ENCODE results near the gene MRPL46.

MRPL46 gene

DNA sequence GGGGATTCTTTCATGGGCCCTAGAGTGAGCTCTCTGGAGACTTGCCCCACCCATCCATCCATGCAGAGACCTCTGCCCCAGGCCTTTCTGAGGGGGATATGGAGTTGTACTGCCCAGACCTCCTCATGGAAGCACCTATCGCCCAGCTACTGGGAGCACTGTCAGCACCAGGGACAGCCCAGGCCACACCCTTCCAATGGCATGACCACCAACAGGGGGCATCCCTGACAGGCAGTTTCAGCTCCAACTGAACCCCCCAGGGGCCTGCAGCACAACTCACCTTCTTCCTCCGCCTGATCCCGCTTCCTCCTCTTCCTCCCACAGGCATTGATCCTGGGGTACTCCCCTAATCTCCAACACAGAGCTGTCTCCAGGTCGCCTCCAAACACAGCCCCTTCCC is 22.1 kb upstream of the MRPL46 start:
- Histone ChIP-seq H3K27me3 (ENCODE audit: insufficient read depth, low read length, poor library complexity) (no peaks in the 10 kb centered on the region), H3K4me2 (ENCODE audit: insufficient read depth, low read length) (no peak overlapping the region), H3K4me3 (ENCODE audit: low read depth in 1 of 2, low read length in 2 of 2) (no peak overlapping the region), H3K4me1 (ENCODE audit: insufficient read depth, low read length) (no peaks in the 10 kb centered on the region), H4K20me1 (ENCODE audit: insufficient read depth, low read length) (no peaks in the 10 kb centered on the region; the same call in 1 of the 2 replicates), H2AFZ (ENCODE audit: low read depth, low read length) (no peak overlapping the region), H3K36me3 (ENCODE audit: insufficient read depth, low read length) (no peaks in the 10 kb centered on the region), H3K79me2 (ENCODE audit: insufficient read depth, low read length) (no peaks in the 10 kb centered on the region), H3K9ac (ENCODE audit: low read depth, low read length) (no peak overlapping the region), H3K9me3 (ENCODE audit: insufficient read depth, low read length, severe bottlenecking) (no peaks in the 10 kb centered on the region), H3K27ac (ENCODE audit: low read length) (no peak overlapping the region)
- 0 out of 3 replicates have a peak, but pooled peaks have one; percentile 14 for ATAC-seq (ENCODE audit: insufficient read depth, low read depth)
- TF ChIP-seq, protein P1, sequence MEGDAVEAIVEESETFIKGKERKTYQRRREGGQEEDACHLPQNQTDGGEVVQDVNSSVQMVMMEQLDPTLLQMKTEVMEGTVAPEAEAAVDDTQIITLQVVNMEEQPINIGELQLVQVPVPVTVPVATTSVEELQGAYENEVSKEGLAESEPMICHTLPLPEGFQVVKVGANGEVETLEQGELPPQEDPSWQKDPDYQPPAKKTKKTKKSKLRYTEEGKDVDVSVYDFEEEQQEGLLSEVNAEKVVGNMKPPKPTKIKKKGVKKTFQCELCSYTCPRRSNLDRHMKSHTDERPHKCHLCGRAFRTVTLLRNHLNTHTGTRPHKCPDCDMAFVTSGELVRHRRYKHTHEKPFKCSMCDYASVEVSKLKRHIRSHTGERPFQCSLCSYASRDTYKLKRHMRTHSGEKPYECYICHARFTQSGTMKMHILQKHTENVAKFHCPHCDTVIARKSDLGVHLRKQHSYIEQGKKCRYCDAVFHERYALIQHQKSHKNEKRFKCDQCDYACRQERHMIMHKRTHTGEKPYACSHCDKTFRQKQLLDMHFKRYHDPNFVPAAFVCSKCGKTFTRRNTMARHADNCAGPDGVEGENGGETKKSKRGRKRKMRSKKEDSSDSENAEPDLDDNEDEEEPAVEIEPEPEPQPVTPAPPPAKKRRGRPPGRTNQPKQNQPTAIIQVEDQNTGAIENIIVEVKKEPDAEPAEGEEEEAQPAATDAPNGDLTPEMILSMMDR (IDR thresholded peaks at IDR 0.05; ENCODE audit: borderline replicate concordance, extremely low read depth, low read length, poor library complexity, severe bottlenecking) = no peak
- TF ChIP-seq EZH2 (IDR thresholded peaks at IDR 0.05; ENCODE audit: borderline replicate concordance, low read depth, low read length, severe bottlenecking) = no peak
- DNase-seq = no peak

- no peak overlapping the region for H3K27ac ChIP-seq (ENCODE audit: low read length)
- H3K79me2 ChIP-seq (ENCODE audit: insufficient read depth, low read length) = no peaks in the 10 kb centered on the region
- H3K9ac ChIP-seq (ENCODE audit: low read depth, low read length) = no peak overlapping the region
- TF ChIP-seq, protein P1 (IDR thresholded peaks at IDR 0.05; ENCODE audit: borderline replicate concordance, extremely low read depth, low read length, poor library complexity, severe bottlenecking) = no peak
- TF ChIP-seq EZH2 (IDR thresholded peaks at IDR 0.05; ENCODE audit: borderline replicate concordance, low read depth, low read length, severe bottlenecking) = no peak
- no peak for ATAC-seq (ENCODE audit: insufficient read depth, low read depth)
- no peak overlapping the region for H3K4me3 ChIP-seq (ENCODE audit: low read depth in 1 of 2, low read length in 2 of 2)
- no peak overlapping the region for H3K4me2 ChIP-seq (ENCODE audit: insufficient read depth, low read length)
- H2AFZ ChIP-seq (ENCODE audit: low read depth, low read length) = no peak overlapping the region
- no peaks in the 10 kb centered on the region for H3K4me1 ChIP-seq (ENCODE audit: insufficient read depth, low read length)
- no peak for DNase-seq
- H3K36me3 ChIP-seq (ENCODE audit: insufficient read depth, low read length) = no peaks in the 10 kb centered on the region
- H3K9me3 ChIP-seq (ENCODE audit: insufficient read depth, low read length, severe bottlenecking) = no peaks in the 10 kb centered on the region
- no peaks in the 10 kb centered on the region for H3K27me3 ChIP-seq (ENCODE audit: insufficient read depth, low read length, poor library complexity)
- H4K20me1 ChIP-seq (ENCODE audit: insufficient read depth, low read length) = no peaks in the 10 kb centered on the region; the same call in 1 of the 2 replicates
These were observed 20.8 kb upstream of the MRPL46 start for GRCh38 chr15:88487796-88488523.

- Histone ChIP-seq H3K9ac (ENCODE audit: low read depth, low read length) (no peak overlapping the region), H3K27ac (ENCODE audit: low read length) (no peak overlapping the region), H3K4me2 (ENCODE audit: insufficient read depth, low read length) (no peak overlapping the region)
These were observed 20.1 kb upstream of the MRPL46 start for GRCh38 chr15:88487178-88487795.

More at GRCh38 chr15:88487178-88487795, 20.1 kb upstream of the MRPL46 start:
- Histone ChIP-seq H3K4me1 (ENCODE audit: insufficient read depth, low read length) (no peaks in the 10 kb centered on the region), H3K27me3 (ENCODE audit: insufficient read depth, low read length, poor library complexity) (no peaks in the 10 kb centered on the region), H2AFZ (ENCODE audit: low read depth, low read length) (no peak overlapping the region), H4K20me1 (ENCODE audit: insufficient read depth, low read length) (no peaks in the 10 kb centered on the region; the same call in 1 of the 2 replicates), H3K9me3 (ENCODE audit: insufficient read depth, low read length, severe bottlenecking) (no peaks in the 10 kb centered on the region), H3K4me3 (ENCODE audit: low read depth in 1 of 2, low read length in 2 of 2) (no peak overlapping the region), H3K79me2 (ENCODE audit: insufficient read depth, low read length) (no peaks in the 10 kb centered on the region), H3K36me3 (ENCODE audit: insufficient read depth, low read length) (no peaks in the 10 kb centered on the region)
- ATAC-seq (ENCODE audit: insufficient read depth, low read depth) = no peak
- TF ChIP-seq, protein P1 (IDR thresholded peaks at IDR 0.05; ENCODE audit: borderline replicate concordance, extremely low read depth, low read length, poor library complexity, severe bottlenecking) = no peak
- TF ChIP-seq EZH2 (IDR thresholded peaks at IDR 0.05; ENCODE audit: borderline replicate concordance, low read depth, low read length, severe bottlenecking) = no peak
- DNase-seq = no peak
